SJCRH30 (cell line): Measurements from ENCODE around the gene LARGE2. TPM values are rescaled to one million over a fixed set of nuclear protein-coding genes. Genes with fewer than 3 reads are reported as not detected.

Experiments used
- DNase-seq, 2 experiments: peaks; one replicate each; pipeline ENCODE4 v3.0.0-alpha.2; 2015 to 2020
- H3K27ac ChIP-seq: fragments of 250-450 bp; sonication (Bioruptor Pico); 2 replicates; pipeline ENCODE4 v1.5.1; 2020; ENCODE audit warnings: mild to moderate bottlenecking, moderate library complexity
- H3K27me3 ChIP-seq: fragments of 250-450 bp; sonication (Bioruptor Pico); 2 replicates; pipeline ENCODE4 v1.5.1; 2020; ENCODE audit warnings: mild to moderate bottlenecking, moderate library complexity
- H3K36me3 ChIP-seq: fragments of 250-450 bp; sonication (Bioruptor Pico); 2 replicates; pipeline ENCODE4 v1.5.1; 2020; ENCODE audit warnings: mild to moderate bottlenecking, moderate library complexity
- H3K4me1 ChIP-seq: fragments of 250-450 bp; sonication (Bioruptor Pico); 2 replicates; pipeline ENCODE4 v1.5.1; 2020; ENCODE audit warnings: mild to moderate bottlenecking, moderate library complexity
- H3K4me3 ChIP-seq: fragments of 250-450 bp; sonication (Bioruptor Pico); 2 replicates; pipeline ENCODE4 v1.5.1; 2020; ENCODE audit warnings: mild to moderate bottlenecking, moderate library complexity
- H3K9me3 ChIP-seq: fragments of 250-450 bp; sonication (Bioruptor Pico); replicated peaks from 2 replicates; pipeline ENCODE4 v1.5.1; 2020; ENCODE audit warnings: mild to moderate bottlenecking, moderate library complexity
- total RNA-seq: library from RNA; depleted of rRNA; stranded (reverse); fragments of >200 nt; shearing (Covaris generic); gene quantifications from 2 replicates; pipeline ENCODE4 v1.2.3, GENCODE V29; 2014; rRNA removed

LARGE2 gene
- total RNA-seq, 1 experiment from 2014 or later: 0.06 TPM

GRCh38 chr11:45973601-45974000 lies 51.1 kb downstream of the LARGE2 start:
- Histone ChIP-seq H3K9me3 (no peaks in the 10 kb centered on the region), H3K4me1 (no peaks in the 10 kb centered on the region), H3K36me3 (peaks cover 4% of the 10 kb centered on the region), H3K27ac (no peak overlapping the region), H3K27me3 (no peaks in the 10 kb centered on the region), H3K4me3 (no peak overlapping the region)
- DNase-seq: no peak

- peaks cover 5% of the 10 kb centered on the region for H3K36me3 ChIP-seq
- H3K9me3 ChIP-seq: no peaks in the 10 kb centered on the region
- H3K4me3 ChIP-seq: no peak overlapping the region
- no peaks in the 10 kb centered on the region for H3K4me1 ChIP-seq
- no peaks in the 10 kb centered on the region for H3K27me3 ChIP-seq
- no peak overlapping the region for H3K27ac ChIP-seq
- no peak for DNase-seq
These were observed 52.4 kb downstream of the LARGE2 start for GRCh38 chr11:45974806-45975205.

Other genes with a start within 250 kb of the LARGE2 start
- gene SLC35C1, start 117.5 kb upstream of the LARGE2 start, total RNA-seq: 2.5 and 3.3 TPM in 2 replicates
- 9.6 and 10.3 TPM in 2 replicates for gene CRY2, start 75.2 kb upstream of the LARGE2 start, total RNA-seq
- gene MAPK8IP1, start 37.0 kb upstream of the LARGE2 start, total RNA-seq: 9.2 and 14.2 TPM in 2 replicates
- 1.8 and 2.1 TPM in 2 replicates for gene FREY1, start 15.4 kb upstream of the LARGE2 start, total RNA-seq
- gene PEX16, start 4.8 kb upstream of the LARGE2 start, total RNA-seq: 10.7 and 11.0 TPM in 2 replicates
- gene PHF21A, start 198.8 kb downstream of the LARGE2 start, total RNA-seq: 12.8 and 17.3 TPM in 2 replicates